K562 (cell line): ENCODE results near the gene MOB3C. TPM values are rescaled to one million over a fixed set of nuclear protein-coding genes. Genes with fewer than 3 reads are reported as not detected.

Source experiments
- ATAC-seq: fragments of 200-7000 bp; cut with Tn5 transposase; 3 replicates; pipeline ENCODE4 v1.9.1; 2020; ENCODE audit warnings: moderate library complexity
- BruUV-seq: library from RNA; stranded (reverse); fragments of 400-500 nt; replicated peaks from 2 replicates; lab custom pipeline; 2021; lab: Mats Ljungman, UMichigan
- CTCF ChIA-PET: fragments of 300-600 bp; formaldehyde crosslinking; extraction: SDS; loops from one replicate; lab custom pipeline; 2021; ENCODE audit warnings: low intra/inter-chr PET ratio; lab: Yijun Ruan, JAX
- POLR2A ChIA-PET: fragments of 300-600, 350-650 bp; sonication (Branson Sonifier 250); formaldehyde crosslinking; extraction: SDS; loops from one replicate; lab custom pipeline; 2021; ENCODE audit warnings: antibody characterized with exemption, inconsistent platforms; lab: Yijun Ruan, JAX
- DNase-seq, 4 experiments: peaks; one replicate each; pipeline versions ENCODE4 v3.0.0 to v3.0.0-alpha.2; 2011 to 2018; ENCODE audit warnings: low spot score in 3 of 4, mixed read lengths in 3 of 4; ENCODE audit errors: extremely low read depth in 1 of 4
- FAIRE-seq: peaks from 2 replicates; lab custom pipeline; 2011; peaks lifted over from hg19 to GRCh38; lab: Jason Lieb, UNC
- H2AFZ ChIP-seq: 2 replicates; pipeline ENCODE4 v1.6.0; 2011; ENCODE audit warnings: low read depth, low read length, control low read depth, inconsistent platforms
- H3K27ac ChIP-seq: fragments of 200-600 bp; 3 replicates; pipeline ENCODE4 v1.8.0; 2011; ENCODE audit warnings: low read depth, mild to moderate bottlenecking, control low read depth, inconsistent platforms, low read length, moderate library complexity, mixed read lengths; ENCODE audit errors: extremely low read depth
- H3K27me3 ChIP-seq, 2 experiments: fragments of 300-600 bp in 1 of 2; 2 replicates in 1 of 2; 3 replicates in 1 of 2; pipeline versions ENCODE4 v1.6.0 to v1.8.0; 2011; ENCODE audit warnings: inconsistent platforms in 2 of 2, low read length in 2 of 2, mild to moderate bottlenecking in 1 of 2, mixed read lengths in 1 of 2, moderate library complexity in 1 of 2; ENCODE audit not compliant: control insufficient read depth in 2 of 2, insufficient read depth in 2 of 2
- H3K36me3 ChIP-seq: fragments of 300-600 bp; 3 replicates; pipeline ENCODE4 v1.8.0; 2011; ENCODE audit warnings: mild to moderate bottlenecking, low read length, inconsistent platforms; ENCODE audit not compliant: control insufficient read depth, insufficient read depth
- H3K4me1 ChIP-seq, 2 experiments: fragments of 200-600 bp in 1 of 2; replicated peaks in 1 of 2; 2 replicates in 1 of 2; 3 replicates in 1 of 2; pipeline versions ENCODE4 v1.5.1 to v1.8.0; 2011; ENCODE audit warnings: inconsistent platforms in 2 of 2, low read length in 2 of 2, mild to moderate bottlenecking in 1 of 2, mixed read lengths in 1 of 2, moderate library complexity in 1 of 2; ENCODE audit not compliant: control insufficient read depth in 2 of 2, insufficient read depth in 2 of 2
- H3K4me2 ChIP-seq: 2 replicates; pipeline ENCODE4 v1.6.1; 2011; ENCODE audit warnings: low read length, control low read depth, inconsistent platforms, mixed read lengths; ENCODE audit not compliant: insufficient read depth
- H3K4me3 ChIP-seq: fragments of 200-600 bp; sonication (generic), shearing (Covaris generic); 2 replicates; pipeline ENCODE4 v1.5.1; 2016; ENCODE audit warnings: control low read depth, inconsistent platforms
- H3K79me2 ChIP-seq: fragments of 200-600 bp; 3 replicates; pipeline ENCODE4 v1.8.0; 2011; ENCODE audit warnings: low read length, inconsistent platforms; ENCODE audit not compliant: control insufficient read depth, insufficient read depth
- H3K9ac ChIP-seq, 2 experiments: 2 replicates each; pipeline versions ENCODE4 v1.6.0 to v1.6.1; 2011; ENCODE audit warnings: low read depth in 2 of 2, low read length in 2 of 2, control low read depth in 1 of 2, inconsistent platforms in 1 of 2, mild to moderate bottlenecking in 1 of 2, mixed read lengths in 1 of 2; ENCODE audit not compliant: insufficient read depth in 1 of 2
- H3K9me1 ChIP-seq: one replicate; pipeline ENCODE4 v1.6.0; 2011; ENCODE audit warnings: inconsistent platforms, mild to moderate bottlenecking, low read length, moderate library complexity; ENCODE audit not compliant: control insufficient read depth, insufficient read depth
- H3K9me3 ChIP-seq: replicated peaks from 2 replicates; pipeline ENCODE4 v1.5.1; 2011; ENCODE audit warnings: low read depth, low read length, inconsistent platforms; ENCODE audit not compliant: control insufficient read depth, insufficient read depth
- H4K20me1 ChIP-seq: replicated peaks from 2 replicates; pipeline ENCODE4 v1.6.1; 2011; ENCODE audit warnings: low read length, inconsistent platforms, mixed read lengths; ENCODE audit not compliant: control insufficient read depth, insufficient read depth
- CBFA2T3 ChIP-seq: fragments of 450-650 bp; IDR thresholded peaks from 2 replicates; pipeline ENCODE4 v1.6.1; 2017
- ETV5 ChIP-seq: sonication (generic); formaldehyde crosslinking; IDR thresholded peaks from 2 replicates; pipeline ENCODE4 v1.4.0; 2020; ENCODE audit warnings: low read depth, mild to moderate bottlenecking, missing genetic modification reagents
- EWSR1 ChIP-seq: fragments of 450-650 bp; IDR thresholded peaks from 2 replicates; pipeline ENCODE4 v1.6.1; 2018; ENCODE audit warnings: borderline replicate concordance, mild to moderate bottlenecking, low read depth, moderate library complexity; ENCODE audit not compliant: partially characterized antibody
- HMG20B ChIP-seq: fragments of 250-450 bp; sonication (Bioruptor Pico); IDR thresholded peaks from 2 replicates; pipeline ENCODE4 v1.5.0; 2021; ENCODE audit warnings: mild to moderate bottlenecking
- ILK ChIP-seq: fragments of 450-650 bp; IDR thresholded peaks from 2 replicates; pipeline ENCODE4 v1.6.1; 2016; ENCODE audit warnings: missing genetic modification characterization, low read depth, mild to moderate bottlenecking, missing compliant biosample characterization, moderate library complexity, borderline replicate concordance
- PHF20 ChIP-seq: fragments of 450-650 bp; IDR thresholded peaks from 2 replicates; pipeline ENCODE4 v1.6.1; 2018; ENCODE audit not compliant: partially characterized antibody
- RFX7 ChIP-seq: fragments of 250-450 bp; sonication (Bioruptor Pico); IDR thresholded peaks from 2 replicates; pipeline ENCODE4 v1.5.1; 2021; ENCODE audit warnings: mild to moderate bottlenecking
- SNIP1 ChIP-seq: fragments of 450-650 bp; IDR thresholded peaks from 2 replicates; pipeline ENCODE4 v1.7.1; 2017; ENCODE audit warnings: low read depth, mild to moderate bottlenecking
- TEAD2 ChIP-seq: fragments of 450-650 bp; IDR thresholded peaks from 2 replicates; pipeline ENCODE4 v1.6.1; 2016; ENCODE audit warnings: missing genetic modification characterization, control low read depth, missing compliant biosample characterization
- TRIM24 ChIP-seq, 2 experiments: fragments of 450-650 bp; IDR thresholded peaks; 2 replicates each; pipeline ENCODE4 v1.6.1; 2016
- ZNF518B ChIP-seq: fragments of 250-450 bp; sonication (Bioruptor Pico); IDR thresholded peaks from 2 replicates; pipeline ENCODE4 v1.5.0; 2021; ENCODE audit warnings: mild to moderate bottlenecking, moderate library complexity
- WGBS: fragments of 100-300 bp; shearing (Covaris generic); methylation state at CpG from one replicate; pipeline ENCODE4 v1.1.6; 2016; ENCODE audit warnings: low coverage, mixed read lengths; ENCODE audit not compliant: insufficient coverage; ENCODE audit errors: missing lambda C conversion rate; 5-methylcytosine and 5-hydroxymethylcytosine counted together
- in situ Hi-C: fragments of 300-500 bp; cut with MboI; formaldehyde crosslinking; loops from 4 replicates; pipeline ENCODE4 v1.15.0; 2018; ENCODE audit warnings: inconsistent platforms, mixed read lengths
- intact Hi-C: fragments of 100-400 bp; cut with micrococcal nuclease; formaldehyde crosslinking; loops from 2 replicates; pipeline ENCODE4 v1.14.2; 2022
- polyA plus RNA-seq, 8 experiments: library from polyadenylated mRNA; depleted of rRNA in 4 of 8; stranded (reverse) in 5 of 8; unstranded in 3 of 8; fragments of >200 nt; fragmentation: Nextera tagmentation in 2 of 8; fragmentation: Illumina TruSeq in 1 of 8; extraction: Ambion mirVana in 2 of 8; extraction: Trizol in 1 of 8; gene quantifications; 2 replicates each; pipeline versions ENCODE4 v1.2.1 to v1.2.3, GENCODE V29; 2011 to 2014; ENCODE audit warnings: inconsistent platforms in 1 of 8, missing spikeins in 1 of 8
- total RNA-seq, 7 experiments: library from RNA; depleted of rRNA in 6 of 7; stranded (reverse); fragments of >200 nt in 6 of 7; fragmentation: Illumina TruSeq in 2 of 7; extraction: Trizol in 2 of 7; gene quantifications; 2 replicates each; pipeline versions ENCODE4 v1.2.1 to v1.2.3, GENCODE V29; 2011 to 2021; ENCODE audit warnings: low replicate concordance in 1 of 7
- TF ChIP-seq, protein P1 (sequence below): fragments of 450-650 bp; IDR thresholded peaks from one replicate; pipeline ENCODE4 v1.6.1; 2018; ENCODE audit warnings: mild to moderate bottlenecking, moderate library complexity; ENCODE audit not compliant: partially characterized antibody
- TF ChIP-seq, protein P2 (sequence below): sonication (generic); formaldehyde crosslinking; IDR thresholded peaks from 2 replicates; pipeline ENCODE4 v1.8.0; 2023; ENCODE audit warnings: missing genetic modification reagents, mild to moderate bottlenecking, borderline replicate concordance

MOB3C gene
- total and polyA plus RNA-seq, 9 of the 15 experiments (the other 6 are each of a cell fraction or from before 2014, with no cell fraction given) = 1.0 to 7.5 (median 3.7) TPM

DNA sequence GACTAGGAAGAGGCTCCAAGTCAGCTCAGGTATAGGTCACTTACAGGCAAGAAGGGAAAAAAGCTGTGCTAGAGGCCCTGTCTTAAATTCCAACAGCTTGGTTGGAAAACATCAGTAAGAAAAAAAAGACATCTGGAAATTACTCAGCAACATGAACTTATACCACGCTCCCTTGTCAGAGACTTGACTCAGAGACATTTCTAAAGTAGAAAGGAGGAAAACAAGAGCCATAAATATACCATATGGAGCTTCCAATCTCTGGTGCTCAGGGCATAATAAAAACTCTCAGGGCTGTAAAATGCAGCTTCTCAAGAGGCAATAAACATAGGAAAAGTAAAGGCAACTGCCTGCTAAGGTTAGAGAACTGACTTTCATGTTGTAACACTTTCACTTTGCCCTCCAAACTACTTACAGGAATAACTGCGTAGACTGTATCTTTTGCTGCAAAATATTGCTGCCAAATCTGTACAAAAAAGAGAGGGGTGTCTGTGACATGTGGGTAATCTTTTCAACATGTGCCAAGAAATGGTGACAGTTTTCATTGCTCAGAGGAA is 36.9 kb upstream of the MOB3C start:
- ATAC-seq (no peak; the same call in 2 of the 3 replicates), FAIRE-seq (no peak), DNase-seq (no peak)
- ChIA-PET CTCF (no interaction called here), POLR2A (interaction anchor here (0.6 to 1.5 kb wide), 4 partner anchors 16 to 33 kb away, joined by 3 to 4 read pairs (median 3); no protein-coding TSS in a partner anchor)
- H3K27ac ChIP-seq = no peak overlapping the region
- no peaks in the 10 kb centered on the region for H3K9me1 ChIP-seq
- peaks cover 33% of the 10 kb centered on the region for H3K36me3 ChIP-seq
- in situ Hi-C loops (no loop called here), intact Hi-C loops (no loop called here)
- no peaks in the 10 kb centered on the region for H3K27me3 ChIP-seq
- whole genome bisulfite sequencing = 78% methylated on average over 2 of the region's 2 CpGs
- H3K4me2 ChIP-seq = no peak overlapping the region
- H3K4me1 ChIP-seq = no peaks in the 10 kb centered on the region
- no TSS peak for BruUV-seq
- H3K79me2 ChIP-seq = no peaks in the 10 kb centered on the region
- H3K4me3 ChIP-seq = no peak overlapping the region
- H3K9me3 ChIP-seq = no peaks in the 10 kb centered on the region
- no peak overlapping the region for H2AFZ ChIP-seq
- H3K9ac ChIP-seq = peak overlapping the region in 1 of 2 experiments; percentile 6; a peak in 1 of 4 replicates
- H4K20me1 ChIP-seq = no peaks in the 10 kb centered on the region
- TF ChIP-seq RFX7 (CRISPR knock-in tag) (no peak), PHF20 (no peak), ZNF518B (CRISPR knock-in tag) (no peak), ILK (tag) (no peak), CBFA2T3 (no peak), EWSR1 (no peak), SNIP1 (no peak), TEAD2 (no peak), ETV5 (CRISPR knock-in tag) (no peak), TRIM24 (IDR thresholded peaks at IDR 0.05) (no peak), HMG20B (CRISPR knock-in tag) (no peak)
- TF ChIP-seq, protein P1, sequence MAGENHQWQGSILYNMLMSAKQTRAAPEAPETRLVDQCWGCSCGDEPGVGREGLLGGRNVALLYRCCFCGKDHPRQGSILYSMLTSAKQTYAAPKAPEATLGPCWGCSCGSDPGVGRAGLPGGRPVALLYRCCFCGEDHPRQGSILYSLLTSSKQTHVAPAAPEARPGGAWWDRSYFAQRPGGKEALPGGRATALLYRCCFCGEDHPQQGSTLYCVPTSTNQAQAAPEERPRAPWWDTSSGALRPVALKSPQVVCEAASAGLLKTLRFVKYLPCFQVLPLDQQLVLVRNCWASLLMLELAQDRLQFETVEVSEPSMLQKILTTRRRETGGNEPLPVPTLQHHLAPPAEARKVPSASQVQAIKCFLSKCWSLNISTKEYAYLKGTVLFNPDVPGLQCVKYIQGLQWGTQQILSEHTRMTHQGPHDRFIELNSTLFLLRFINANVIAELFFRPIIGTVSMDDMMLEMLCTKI = no peak
- TF ChIP-seq, protein P2, sequence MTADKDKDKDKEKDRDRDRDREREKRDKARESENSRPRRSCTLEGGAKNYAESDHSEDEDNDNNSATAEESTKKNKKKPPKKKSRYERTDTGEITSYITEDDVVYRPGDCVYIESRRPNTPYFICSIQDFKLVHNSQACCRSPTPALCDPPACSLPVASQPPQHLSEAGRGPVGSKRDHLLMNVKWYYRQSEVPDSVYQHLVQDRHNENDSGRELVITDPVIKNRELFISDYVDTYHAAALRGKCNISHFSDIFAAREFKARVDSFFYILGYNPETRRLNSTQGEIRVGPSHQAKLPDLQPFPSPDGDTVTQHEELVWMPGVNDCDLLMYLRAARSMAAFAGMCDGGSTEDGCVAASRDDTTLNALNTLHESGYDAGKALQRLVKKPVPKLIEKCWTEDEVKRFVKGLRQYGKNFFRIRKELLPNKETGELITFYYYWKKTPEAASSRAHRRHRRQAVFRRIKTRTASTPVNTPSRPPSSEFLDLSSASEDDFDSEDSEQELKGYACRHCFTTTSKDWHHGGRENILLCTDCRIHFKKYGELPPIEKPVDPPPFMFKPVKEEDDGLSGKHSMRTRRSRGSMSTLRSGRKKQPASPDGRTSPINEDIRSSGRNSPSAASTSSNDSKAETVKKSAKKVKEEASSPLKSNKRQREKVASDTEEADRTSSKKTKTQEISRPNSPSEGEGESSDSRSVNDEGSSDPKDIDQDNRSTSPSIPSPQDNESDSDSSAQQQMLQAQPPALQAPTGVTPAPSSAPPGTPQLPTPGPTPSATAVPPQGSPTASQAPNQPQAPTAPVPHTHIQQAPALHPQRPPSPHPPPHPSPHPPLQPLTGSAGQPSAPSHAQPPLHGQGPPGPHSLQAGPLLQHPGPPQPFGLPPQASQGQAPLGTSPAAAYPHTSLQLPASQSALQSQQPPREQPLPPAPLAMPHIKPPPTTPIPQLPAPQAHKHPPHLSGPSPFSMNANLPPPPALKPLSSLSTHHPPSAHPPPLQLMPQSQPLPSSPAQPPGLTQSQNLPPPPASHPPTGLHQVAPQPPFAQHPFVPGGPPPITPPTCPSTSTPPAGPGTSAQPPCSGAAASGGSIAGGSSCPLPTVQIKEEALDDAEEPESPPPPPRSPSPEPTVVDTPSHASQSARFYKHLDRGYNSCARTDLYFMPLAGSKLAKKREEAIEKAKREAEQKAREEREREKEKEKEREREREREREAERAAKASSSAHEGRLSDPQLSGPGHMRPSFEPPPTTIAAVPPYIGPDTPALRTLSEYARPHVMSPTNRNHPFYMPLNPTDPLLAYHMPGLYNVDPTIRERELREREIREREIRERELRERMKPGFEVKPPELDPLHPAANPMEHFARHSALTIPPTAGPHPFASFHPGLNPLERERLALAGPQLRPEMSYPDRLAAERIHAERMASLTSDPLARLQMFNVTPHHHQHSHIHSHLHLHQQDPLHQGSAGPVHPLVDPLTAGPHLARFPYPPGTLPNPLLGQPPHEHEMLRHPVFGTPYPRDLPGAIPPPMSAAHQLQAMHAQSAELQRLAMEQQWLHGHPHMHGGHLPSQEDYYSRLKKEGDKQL (CRISPR knock-in tag) = no peak
